BLaER1 (cell line): ENCODE results near the gene BMP6.
"Not testable (repeated sequence)": the region's sequence is repeated elsewhere in the genome, so short reads cannot be mapped to it uniquely, and the experiment has no call there.

ENCODE experiments used
- H3K27ac ChIP-seq: shearing (Covaris generic); formaldehyde crosslinking; 2 replicates; pipeline ENCODE4 v1.8.1; 2022
- H3K27me3 ChIP-seq: shearing (Covaris generic); formaldehyde crosslinking; 2 replicates; pipeline ENCODE4 v1.8.1; 2022
- H3K36me3 ChIP-seq: shearing (Covaris generic); formaldehyde crosslinking; 2 replicates; pipeline ENCODE4 v1.8.1; 2022
- H3K4me1 ChIP-seq: shearing (Covaris generic); formaldehyde crosslinking; 2 replicates; pipeline ENCODE4 v1.8.1; 2022
- H3K4me2 ChIP-seq: shearing (Covaris generic); formaldehyde crosslinking; 2 replicates; pipeline ENCODE4 v1.8.1; 2022
- H3K4me3 ChIP-seq: shearing (Covaris generic); formaldehyde crosslinking; 2 replicates; pipeline ENCODE4 v1.8.1; 2022
- H3K9ac ChIP-seq: shearing (Covaris generic); formaldehyde crosslinking; 2 replicates; pipeline ENCODE4 v1.8.1; 2022
- H3K9me3 ChIP-seq: shearing (Covaris generic); formaldehyde crosslinking; 2 replicates; pipeline ENCODE4 v1.8.1; 2022
- H4K20me1 ChIP-seq: shearing (Covaris generic); formaldehyde crosslinking; 2 replicates; pipeline ENCODE4 v1.8.1; 2022
- Cebpa-rat ChIP-seq: shearing (Covaris generic); IDR thresholded peaks from 2 replicates; pipeline ENCODE4 v1.8.1; 2022

Gene BMP6

DNA sequence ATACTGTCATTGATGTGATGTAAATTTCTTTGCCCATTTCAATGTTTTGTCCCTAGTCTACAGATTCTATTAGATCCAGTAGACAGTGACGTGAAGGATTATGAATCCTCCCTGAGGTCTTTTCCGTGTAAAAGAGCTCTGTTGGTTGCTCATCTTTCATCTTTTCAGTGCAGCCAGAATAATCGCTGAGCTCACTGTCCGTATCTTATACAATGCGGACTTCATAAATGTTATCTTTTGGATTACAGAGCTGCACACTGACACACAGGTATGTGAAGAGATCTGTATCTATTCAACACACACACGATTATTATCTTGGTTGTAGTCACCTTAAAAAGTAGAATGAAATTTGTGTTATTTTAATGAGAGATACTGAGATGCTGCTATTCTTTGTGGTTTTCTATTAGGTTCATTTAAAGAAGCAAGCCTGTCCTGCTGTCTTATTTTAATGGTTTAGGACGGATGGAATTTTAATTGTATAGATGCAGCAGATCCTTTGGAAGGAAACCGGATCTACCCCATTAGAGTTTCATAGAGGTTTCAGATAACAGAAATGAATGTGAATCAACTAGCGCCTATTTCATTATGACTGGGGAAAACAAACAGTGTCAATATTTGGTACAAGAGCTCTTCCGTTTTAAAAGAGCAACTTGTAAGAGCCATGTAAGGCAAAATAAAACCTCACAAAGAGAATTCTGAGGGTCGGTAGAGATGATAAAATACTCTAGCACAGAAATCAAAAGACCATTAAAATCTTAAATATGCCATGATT is 79.4 kb downstream of the BMP6 start:
- Histone ChIP-seq H3K27ac (no peak overlapping the region), H3K4me1 (no peaks in the 10 kb centered on the region), H3K4me2 (no peak overlapping the region), H3K36me3 (no peaks in the 10 kb centered on the region), H3K4me3 (no peak overlapping the region), H4K20me1 (no peaks in the 10 kb centered on the region), H3K27me3 (no peaks in the 10 kb centered on the region), H3K9me3 (no peaks in the 10 kb centered on the region), H3K9ac (no peak overlapping the region)
- TF ChIP-seq Cebpa-rat: no peak

GRCh38 chr6:7805850-7806214 is 79.9 kb downstream of the BMP6 start:
- Histone ChIP-seq H3K4me1 (no peaks in the 10 kb centered on the region), H3K9ac (no peak overlapping the region), H3K36me3 (no peaks in the 10 kb centered on the region), H4K20me1 (no peaks in the 10 kb centered on the region), H3K27me3 (no peaks in the 10 kb centered on the region), H3K9me3 (no peaks in the 10 kb centered on the region), H3K4me3 (no peak overlapping the region), H3K27ac (no peak overlapping the region), H3K4me2 (no peak overlapping the region)
- TF ChIP-seq Cebpa-rat: no peak

DNA sequence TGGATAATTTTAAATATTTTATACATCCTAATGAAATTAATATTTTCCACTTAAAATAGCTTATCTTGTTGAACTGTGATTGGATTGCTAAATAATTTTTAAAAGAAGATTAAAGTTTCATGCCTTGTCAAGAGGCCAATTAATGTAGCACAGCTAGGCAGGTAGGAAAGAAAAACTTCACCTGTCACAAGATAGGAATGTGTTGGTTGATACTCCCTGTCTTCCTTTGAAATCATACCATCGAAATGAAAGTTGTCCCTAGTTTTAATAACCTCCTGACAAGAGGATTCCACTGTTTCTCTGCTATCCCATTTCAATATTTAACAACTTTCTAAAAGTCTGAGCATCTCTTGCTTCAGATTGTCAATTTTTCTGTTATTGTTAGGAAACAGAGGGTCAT is 80.8 kb downstream of the BMP6 start:
- H3K27me3 ChIP-seq: no peaks in the 10 kb centered on the region
- no peaks in the 10 kb centered on the region for H3K36me3 ChIP-seq
- no peaks in the 10 kb centered on the region for H4K20me1 ChIP-seq
- no peak overlapping the region for H3K27ac ChIP-seq
- no peaks in the 10 kb centered on the region for H3K4me1 ChIP-seq
- no peak overlapping the region for H3K4me3 ChIP-seq
- H3K4me2 ChIP-seq: no peak overlapping the region
- H3K9me3 ChIP-seq: no peaks in the 10 kb centered on the region
- TF ChIP-seq Cebpa-rat: no peak
- H3K9ac ChIP-seq: no peak overlapping the region

DNA sequence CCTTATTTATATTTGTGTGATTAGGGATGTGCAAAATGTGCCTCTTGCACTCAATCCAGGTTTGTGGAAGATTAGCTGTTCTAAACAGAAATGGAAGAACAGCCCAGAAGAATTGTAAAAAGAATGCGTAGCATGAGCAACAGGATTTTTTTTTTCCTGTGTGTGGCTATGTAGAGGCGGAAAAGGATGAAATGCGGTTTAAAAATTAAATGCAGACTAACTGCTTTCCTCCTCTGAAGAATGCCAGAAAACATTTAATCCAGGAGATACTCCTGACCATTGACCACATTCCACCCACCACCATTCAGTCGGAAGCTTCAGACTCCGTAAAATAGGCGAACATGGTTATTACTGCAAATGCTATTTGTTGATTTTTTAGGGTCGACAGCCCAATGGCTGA is 83.4 kb downstream of the BMP6 start:
- Histone ChIP-seq H3K4me3 (no peak overlapping the region), H3K27me3 (no peaks in the 10 kb centered on the region), H3K4me1 (no peaks in the 10 kb centered on the region), H3K9me3 (no peaks in the 10 kb centered on the region), H3K4me2 (no peak overlapping the region), H3K9ac (no peak overlapping the region), H3K36me3 (no peaks in the 10 kb centered on the region), H3K27ac (no peak overlapping the region), H4K20me1 (no peaks in the 10 kb centered on the region)
- TF ChIP-seq Cebpa-rat: no peak

GRCh38 chr6:7811441-7811840 is 85.5 kb downstream of the BMP6 start:
- Histone ChIP-seq H3K36me3 (no peaks in the 10 kb centered on the region), H3K27ac (no peak overlapping the region), H4K20me1 (no peaks in the 10 kb centered on the region), H3K4me1 (peaks cover 4% of the 10 kb centered on the region), H3K9ac (no peak overlapping the region), H3K27me3 (no peaks in the 10 kb centered on the region), H3K4me2 (no peak overlapping the region), H3K4me3 (no peak overlapping the region), H3K9me3 (no peaks in the 10 kb centered on the region)
- no peak for TF ChIP-seq Cebpa-rat

- Histone ChIP-seq H3K27ac (no peak overlapping the region), H3K4me3 (no peak overlapping the region), H3K9ac (no peak overlapping the region), H3K4me2 (no peak overlapping the region), H3K27me3 (no peaks in the 10 kb centered on the region), H3K9me3 (no peaks in the 10 kb centered on the region), H3K4me1 (peaks cover 4% of the 10 kb centered on the region), H4K20me1 (no peaks in the 10 kb centered on the region), H3K36me3 (no peaks in the 10 kb centered on the region)
- TF ChIP-seq Cebpa-rat: no peak
Measured at GRCh38 chr6:7812623-7813022, 86.7 kb downstream of the BMP6 start.

- Histone ChIP-seq H3K4me1 (peaks cover 4% of the 10 kb centered on the region), H3K9me3 (no peaks in the 10 kb centered on the region), H3K27me3 (no peaks in the 10 kb centered on the region), H4K20me1 (no peaks in the 10 kb centered on the region), H3K27ac (no peak overlapping the region), H3K4me2 (no peak overlapping the region), H3K9ac (no peak overlapping the region), H3K4me3 (no peak overlapping the region), H3K36me3 (no peaks in the 10 kb centered on the region)
- TF ChIP-seq Cebpa-rat: no peak
Measured at GRCh38 chr6:7813193-7813592, 87.3 kb downstream of the BMP6 start.

GRCh38 chr6:7813704-7814103 is 87.8 kb downstream of the BMP6 start:
- no peak overlapping the region for H3K9ac ChIP-seq
- peaks cover 4% of the 10 kb centered on the region for H3K4me1 ChIP-seq
- H3K36me3 ChIP-seq: no peaks in the 10 kb centered on the region
- no peaks in the 10 kb centered on the region for H4K20me1 ChIP-seq
- H3K27ac ChIP-seq: no peak overlapping the region
- H3K4me2 ChIP-seq: no peak overlapping the region
- no peaks in the 10 kb centered on the region for H3K9me3 ChIP-seq
- TF ChIP-seq Cebpa-rat: no peak
- H3K27me3 ChIP-seq: no peaks in the 10 kb centered on the region
- no peak overlapping the region for H3K4me3 ChIP-seq

DNA sequence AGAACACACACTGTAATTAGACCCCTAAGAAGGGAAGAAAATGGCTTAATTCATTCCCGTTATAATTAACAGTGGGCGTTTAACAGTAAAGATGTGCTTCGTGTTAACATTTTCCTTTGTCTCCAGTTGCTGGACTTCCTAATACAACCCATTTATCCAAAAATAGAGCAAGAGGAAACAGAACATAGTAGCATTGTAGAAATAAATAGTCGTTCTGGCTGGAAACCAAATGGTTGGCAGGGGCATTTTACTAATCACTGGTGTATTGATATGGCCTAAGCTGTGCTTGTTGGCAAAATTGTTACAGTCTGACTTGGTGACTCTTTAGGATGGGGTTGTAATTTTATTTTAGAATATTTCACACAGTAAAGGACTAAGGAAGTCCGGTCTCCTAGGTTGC is 89.8 kb downstream of the BMP6 start:
- Histone ChIP-seq H3K36me3 (no peaks in the 10 kb centered on the region), H3K4me1 (peaks cover 4% of the 10 kb centered on the region), H3K9ac (no peak overlapping the region), H3K27me3 (no peaks in the 10 kb centered on the region), H3K4me2 (no peak overlapping the region), H3K4me3 (no peak overlapping the region), H3K9me3 (no peaks in the 10 kb centered on the region), H4K20me1 (no peaks in the 10 kb centered on the region), H3K27ac (no peak overlapping the region)
- TF ChIP-seq Cebpa-rat: no peak

DNA sequence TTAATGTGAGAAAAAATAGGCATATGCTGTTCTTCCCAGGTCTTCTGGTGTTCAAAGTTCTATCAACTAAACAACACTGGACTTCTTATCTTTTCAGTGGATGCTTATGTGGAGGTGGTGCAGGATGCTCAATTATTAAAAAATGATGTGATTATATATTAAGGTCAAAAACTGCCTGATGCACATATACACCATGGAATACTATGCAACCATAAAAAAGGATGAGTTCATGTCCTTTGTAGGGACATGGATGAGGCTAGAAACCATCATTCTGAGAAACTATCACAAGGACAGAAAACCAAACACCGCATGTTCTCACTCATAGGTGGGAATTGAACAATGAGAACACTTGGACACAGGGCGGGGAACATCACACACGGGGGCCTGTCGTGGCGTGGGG is 91.3 kb downstream of the BMP6 start:
- H3K27me3 ChIP-seq, H3K9ac ChIP-seq, H3K4me3 ChIP-seq, H3K4me1 ChIP-seq, H4K20me1 ChIP-seq, H3K9me3 ChIP-seq, H3K27ac ChIP-seq, H3K4me2 ChIP-seq, H3K36me3 ChIP-seq: not testable (repeated sequence)
